ENCODE data around the gene PARVB.

DNA sequence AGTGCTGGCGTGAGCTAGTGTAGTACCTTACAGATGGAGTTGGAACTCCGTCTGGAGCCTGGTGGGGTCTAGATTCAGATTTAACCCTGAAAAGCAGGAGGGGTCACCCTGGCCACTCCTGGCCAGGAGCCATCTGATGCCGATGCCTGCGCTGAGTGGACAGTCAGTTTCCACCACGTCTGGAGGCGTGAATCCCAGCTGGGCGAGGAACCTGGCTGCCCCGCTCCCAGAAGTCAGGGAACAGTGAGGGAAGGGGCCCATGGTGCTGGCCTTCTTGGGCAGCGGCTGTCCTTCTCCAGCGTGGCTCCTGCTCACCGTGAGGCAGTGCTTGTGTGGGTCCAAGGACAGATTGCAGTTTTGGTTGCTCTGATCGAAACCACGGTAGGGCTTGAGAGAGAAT, 76.3 kb downstream of the PARVB start:
- no peak for TF ChIP-seq GABPA (IDR thresholded peaks at IDR 0.05; ENCODE audit: borderline replicate concordance, insufficient read depth, low read length)
- TF ChIP-seq, protein P1, sequence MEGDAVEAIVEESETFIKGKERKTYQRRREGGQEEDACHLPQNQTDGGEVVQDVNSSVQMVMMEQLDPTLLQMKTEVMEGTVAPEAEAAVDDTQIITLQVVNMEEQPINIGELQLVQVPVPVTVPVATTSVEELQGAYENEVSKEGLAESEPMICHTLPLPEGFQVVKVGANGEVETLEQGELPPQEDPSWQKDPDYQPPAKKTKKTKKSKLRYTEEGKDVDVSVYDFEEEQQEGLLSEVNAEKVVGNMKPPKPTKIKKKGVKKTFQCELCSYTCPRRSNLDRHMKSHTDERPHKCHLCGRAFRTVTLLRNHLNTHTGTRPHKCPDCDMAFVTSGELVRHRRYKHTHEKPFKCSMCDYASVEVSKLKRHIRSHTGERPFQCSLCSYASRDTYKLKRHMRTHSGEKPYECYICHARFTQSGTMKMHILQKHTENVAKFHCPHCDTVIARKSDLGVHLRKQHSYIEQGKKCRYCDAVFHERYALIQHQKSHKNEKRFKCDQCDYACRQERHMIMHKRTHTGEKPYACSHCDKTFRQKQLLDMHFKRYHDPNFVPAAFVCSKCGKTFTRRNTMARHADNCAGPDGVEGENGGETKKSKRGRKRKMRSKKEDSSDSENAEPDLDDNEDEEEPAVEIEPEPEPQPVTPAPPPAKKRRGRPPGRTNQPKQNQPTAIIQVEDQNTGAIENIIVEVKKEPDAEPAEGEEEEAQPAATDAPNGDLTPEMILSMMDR (IDR thresholded peaks at IDR 0.05; ENCODE audit: control extremely low read depth in 1 of 3, insufficient read depth in 1 of 3, low read depth in 1 of 3, low read length in 3 of 3) = no peak
- TF ChIP-seq EP300 (IDR thresholded peaks at IDR 0.05; ENCODE audit: borderline replicate concordance in 1 of 2, low read depth in 2 of 2, low read length in 2 of 2) = no peak
